Stomach (tissue), 9 donors: ENCODE measurements around the gene SLC39A13. TPM values are rescaled to one million over a fixed set of nuclear protein-coding genes. Genes with fewer than 3 reads are reported as not detected.

Experiments
- DNase-seq, 2 donors: peaks; one replicate each; pipeline versions ENCODE4 v3.0.0 to v3.0.0-alpha.2; 2013 to 2019
- H3K27ac ChIP-seq, 5 donors: fragments of 200-600 bp in 4 of 5; sonication (generic) in 4 of 5; one replicate each; pipeline ENCODE4 v1.5.1; 2013 to 2019; ENCODE audit warnings: mild to moderate bottlenecking in 1 of 5, moderate library complexity in 1 of 5
- H3K27me3 ChIP-seq, 3 donors: fragments of 200-600 bp; sonication (generic); one replicate each; pipeline ENCODE4 v1.5.1; 2017 to 2019; ENCODE audit warnings: mixed run types in 1 of 3
- H3K36me3 ChIP-seq, 4 donors: fragments of 200-600 bp; sonication (generic); 1 replicate in 3 of 4; 2 replicates in 1 of 4; pipeline ENCODE4 v1.5.1; 2016 to 2019
- H3K4me1 ChIP-seq, 4 donors: fragments of 200-600 bp; sonication (generic); one replicate each; pipeline ENCODE4 v1.5.1; 2016 to 2019
- H3K4me3 ChIP-seq, 4 donors: fragments of 200-600 bp; sonication (generic) in 3 of 4; one replicate each; pipeline ENCODE4 v1.5.1; 2016 to 2019; ENCODE audit warnings: mild to moderate bottlenecking in 1 of 4
- H3K9me3 ChIP-seq, 4 donors: fragments of 200-600 bp; sonication (generic); one replicate each; pipeline ENCODE4 v1.5.1; 2016 to 2019
- EP300 ChIP-seq: sonication (generic); formaldehyde crosslinking; IDR thresholded peaks from one replicate; pipeline ENCODE4 v1.6.1; 2017; ENCODE audit warnings: antibody characterized with exemption
- POLR2A ChIP-seq, 4 donors: fragments of 450-650 bp; IDR thresholded peaks; one replicate each; pipeline ENCODE4 v1.6.1; 2016; ENCODE audit warnings: antibody characterized with exemption in 4 of 4, control low read depth in 2 of 4, mild to moderate bottlenecking in 1 of 4, moderate library complexity in 1 of 4
- POLR2AphosphoS5 ChIP-seq, 3 donors: sonication (generic); formaldehyde crosslinking; IDR thresholded peaks; one replicate each; pipeline ENCODE4 v1.6.1; 2016; ENCODE audit warnings: antibody characterized with exemption in 3 of 3
- WGBS, 5 donors: extraction: QIAGEN DNeasy Blood & Tissue Kit in 3 of 5; methylation state at CpG; one replicate each; pipeline versions ENCODE4 v1.1.5 to v1.1.7; 2013 to 2018; 5-methylcytosine and 5-hydroxymethylcytosine counted together
- intact Hi-C: fragments of 100-400 bp; cut with DNase I; formaldehyde crosslinking; loops from one replicate; pipeline ENCODE4 v1.15.1; 2023; ENCODE audit warnings: low total_unique reads
- polyA plus RNA-seq, 3 donors: library from polyadenylated mRNA; stranded (reverse); fragments of 200-250 nt; gene quantifications; one replicate each; pipeline ENCODE4 v1.2.3, GENCODE V29; 2013
- total RNA-seq, 5 donors: library from RNA; depleted of rRNA; stranded (reverse); fragments of >200 nt; gene quantifications; one replicate each; pipeline versions ENCODE4 v1.1.0 to v1.2.3, GENCODE V29; 2014 to 2016
- TF ChIP-seq, protein P1 (sequence below), 7 experiments: fragments of 450-650 bp in 4 of 7; fragments of 200-600 bp in 3 of 7; sonication (generic) in 3 of 7; IDR thresholded peaks; one replicate each; pipeline ENCODE4 v1.5.1; 2016 to 2019; ENCODE audit warnings: antibody characterized with exemption in 7 of 7, control low read depth in 2 of 7, mild to moderate bottlenecking in 1 of 7
- donor health status: healthy with polysubstance abuse.
- donor health status: Bipolar disorder and iron deficiency.
- donor health status: healthy.

SLC39A13 gene
- total and polyA plus RNA-seq, 8 donors, result 7.0 to 158 (median 25.9) TPM

- peaks cover 0 to 12% (median 0%) of the 10 kb centered on the region in 4 donors for H3K4me1 ChIP-seq
- DNase-seq, result no peak
- H3K9me3 ChIP-seq, result no peaks in the 10 kb centered on the region
- TF ChIP-seq, protein P1, sequence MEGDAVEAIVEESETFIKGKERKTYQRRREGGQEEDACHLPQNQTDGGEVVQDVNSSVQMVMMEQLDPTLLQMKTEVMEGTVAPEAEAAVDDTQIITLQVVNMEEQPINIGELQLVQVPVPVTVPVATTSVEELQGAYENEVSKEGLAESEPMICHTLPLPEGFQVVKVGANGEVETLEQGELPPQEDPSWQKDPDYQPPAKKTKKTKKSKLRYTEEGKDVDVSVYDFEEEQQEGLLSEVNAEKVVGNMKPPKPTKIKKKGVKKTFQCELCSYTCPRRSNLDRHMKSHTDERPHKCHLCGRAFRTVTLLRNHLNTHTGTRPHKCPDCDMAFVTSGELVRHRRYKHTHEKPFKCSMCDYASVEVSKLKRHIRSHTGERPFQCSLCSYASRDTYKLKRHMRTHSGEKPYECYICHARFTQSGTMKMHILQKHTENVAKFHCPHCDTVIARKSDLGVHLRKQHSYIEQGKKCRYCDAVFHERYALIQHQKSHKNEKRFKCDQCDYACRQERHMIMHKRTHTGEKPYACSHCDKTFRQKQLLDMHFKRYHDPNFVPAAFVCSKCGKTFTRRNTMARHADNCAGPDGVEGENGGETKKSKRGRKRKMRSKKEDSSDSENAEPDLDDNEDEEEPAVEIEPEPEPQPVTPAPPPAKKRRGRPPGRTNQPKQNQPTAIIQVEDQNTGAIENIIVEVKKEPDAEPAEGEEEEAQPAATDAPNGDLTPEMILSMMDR (IDR thresholded peaks at IDR 0.05), result no peak
- TF ChIP-seq EP300, result no peak
- no peak for TF ChIP-seq POLR2AphosphoS5 (IDR thresholded peaks at IDR 0.05)
- no peaks in the 10 kb centered on the region for H3K27me3 ChIP-seq
- no peak overlapping the region for H3K4me3 ChIP-seq
- WGBS, 5 donors, result 32 to 52% (median 49%) methylated on average over 3 of the region's 3 CpGs
- intact Hi-C loops, result loop anchor here (10.0 kb wide), 1 partner anchor 75 kb away; the partner anchor contains the start of gene RAPSN
- no peak overlapping the region for H3K27ac ChIP-seq
- peaks cover 0 to 10% (median 0%) of the 10 kb centered on the region in 4 donors for H3K36me3 ChIP-seq
Measured at GRCh38 chr11:47369676-47370075, 38.7 kb upstream of the SLC39A13 start.

DNA sequence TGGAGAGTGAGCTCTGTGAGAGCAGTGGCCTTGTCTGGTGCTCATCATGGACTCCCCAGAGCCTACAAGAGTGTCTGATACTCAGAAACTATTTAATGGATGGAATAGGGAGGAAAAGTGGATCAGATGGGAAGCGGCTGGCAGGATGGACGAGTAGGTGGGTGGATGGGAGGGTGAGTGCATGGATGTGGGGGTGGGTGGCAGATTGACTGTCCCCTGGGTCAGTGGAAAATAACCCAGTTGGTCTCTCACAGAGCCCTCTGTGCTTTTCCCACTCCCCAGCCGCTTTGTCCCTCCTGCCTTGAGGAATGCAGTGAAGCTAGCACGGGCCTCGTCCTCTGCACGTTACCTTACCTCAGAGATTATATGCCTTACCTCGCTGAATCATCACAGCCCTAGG lies 36.0 kb upstream of the SLC39A13 start:
- H3K36me3 ChIP-seq, result peaks cover 0 to 15% (median 0%) of the 10 kb centered on the region in 4 donors
- no peak overlapping the region for H3K27ac ChIP-seq
- intact Hi-C loops, result loop anchor here (10.0 kb wide), 1 partner anchor 72 kb away; the partner anchor contains the start of gene RAPSN
- TF ChIP-seq POLR2AphosphoS5 (IDR thresholded peaks at IDR 0.05) (no peak), EP300 (no peak), POLR2A (IDR thresholded peaks at IDR 0.05) (no peak)
- TF ChIP-seq, protein P1 (IDR thresholded peaks at IDR 0.05), result no peak
- H3K27me3 ChIP-seq, result no peaks in the 10 kb centered on the region
- 69 to 87% (median 82%) methylated on average over 7 of the region's 7 CpGs for WGBS, 5 donors
- DNase-seq, result no peak
- H3K4me1 ChIP-seq, result peaks cover 0 to 16% (median 0%) of the 10 kb centered on the region in 4 donors
- no peaks in the 10 kb centered on the region for H3K9me3 ChIP-seq
- H3K4me3 ChIP-seq, result no peak overlapping the region

DNA sequence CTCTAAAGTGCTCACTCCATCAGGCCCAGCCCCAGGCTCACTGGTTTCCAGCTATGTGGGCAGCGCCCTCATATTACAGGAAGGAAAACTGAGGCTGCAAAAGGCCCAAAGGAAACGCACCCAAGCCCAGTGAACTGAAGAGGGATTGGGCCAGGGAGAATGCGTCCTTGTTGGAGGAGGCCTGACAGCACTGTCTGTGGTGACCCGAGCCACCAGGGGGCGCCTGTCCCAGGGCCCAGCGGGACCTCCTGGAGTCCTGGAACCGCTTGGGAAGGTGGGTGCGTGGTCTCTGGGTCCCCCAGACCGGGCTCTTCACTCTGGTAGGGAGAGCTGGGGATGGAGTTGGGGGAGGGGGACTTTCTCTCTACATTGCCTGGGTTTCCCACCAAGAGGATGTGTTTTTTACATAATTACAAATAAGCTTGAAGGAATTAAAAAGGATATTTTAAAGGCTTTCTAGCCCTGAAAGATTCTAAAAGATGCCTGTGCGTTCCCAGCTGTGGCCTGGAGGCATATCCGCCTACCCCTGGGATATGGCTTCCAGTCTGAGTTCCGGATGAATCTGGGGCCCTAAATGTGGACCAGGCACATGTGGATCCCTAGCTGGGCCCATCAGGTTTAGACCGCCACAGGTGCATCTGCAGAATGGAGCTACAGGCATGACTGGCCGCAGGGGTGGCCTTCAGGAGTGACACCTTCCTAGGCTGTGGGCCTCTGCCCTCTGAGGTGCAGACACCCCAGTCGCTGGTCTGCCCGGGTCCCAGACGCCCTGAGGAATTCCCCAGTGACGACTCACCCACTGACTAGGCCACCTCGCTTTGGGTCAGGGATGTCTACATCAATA lies 34.3 kb upstream of the SLC39A13 start:
- TF ChIP-seq POLR2AphosphoS5 (IDR thresholded peaks at IDR 0.05) (peak in 1 of 3 donors; percentile 58), POLR2A (IDR thresholded peaks at IDR 0.05) (no peak), EP300 (no peak)
- TF ChIP-seq, protein P1 (IDR thresholded peaks at IDR 0.05), result peak in 5 of 7 experiments; percentile 80 to 96 (median 90)
- Histone ChIP-seq H3K4me3 (peak overlapping the region in 2 of 4 donors; percentile 37 to 41), H3K27ac (peak overlapping the region in 3 of 5 donors; percentile 15 to 87 (median 39)), H3K27me3 (no peaks in the 10 kb centered on the region), H3K4me1 (peaks cover 0 to 16% (median 0%) of the 10 kb centered on the region in 4 donors), H3K36me3 (peaks cover 0 to 15% (median 0%) of the 10 kb centered on the region in 4 donors), H3K9me3 (no peaks in the 10 kb centered on the region)
- 28 to 43% (median 41%) methylated on average over 15 to 19 of the region's 19 CpGs for WGBS, 5 donors
- DNase-seq, result peak; percentile 87 to 90
- intact Hi-C loops, result loop anchor here (10.0 kb wide), 1 partner anchor 71 kb away; the partner anchor contains the start of gene RAPSN

GRCh38 chr11:47374720-47375019 lies 33.7 kb upstream of the SLC39A13 start:
- no peaks in the 10 kb centered on the region for H3K9me3 ChIP-seq
- no peaks in the 10 kb centered on the region for H3K27me3 ChIP-seq
- WGBS, 5 donors, result 60 to 95% (median 81%) methylated on average over 2 to 5 of the region's 5 CpGs
- H3K27ac ChIP-seq, result peak overlapping the region in 3 of 5 donors; percentile 15 to 87 (median 39)
- TF ChIP-seq, protein P1 (IDR thresholded peaks at IDR 0.05), result no peak
- TF ChIP-seq POLR2A (IDR thresholded peaks at IDR 0.05), result no peak
- TF ChIP-seq POLR2AphosphoS5 (IDR thresholded peaks at IDR 0.05), result no peak
- TF ChIP-seq EP300, result no peak
- peaks cover 0 to 15% (median 0%) of the 10 kb centered on the region in 4 donors for H3K36me3 ChIP-seq
- intact Hi-C loops, result loop anchor here (10.0 kb wide), 1 partner anchor 70 kb away; the partner anchor contains the start of gene RAPSN
- peaks cover 0 to 16% (median 0%) of the 10 kb centered on the region in 4 donors for H3K4me1 ChIP-seq
- peak overlapping the region in 2 of 4 donors; percentile 37 to 41 for H3K4me3 ChIP-seq
- DNase-seq, result no peak
